ENCODE data around the gene RNASE1. TPM values are rescaled to one million over a fixed set of nuclear protein-coding genes. Genes with fewer than 3 reads are reported as not detected.

RNASE1 gene
- total RNA-seq, 6 experiments from 2014 or later: 20.1 to 106 (median 34.1) TPM

DNA sequence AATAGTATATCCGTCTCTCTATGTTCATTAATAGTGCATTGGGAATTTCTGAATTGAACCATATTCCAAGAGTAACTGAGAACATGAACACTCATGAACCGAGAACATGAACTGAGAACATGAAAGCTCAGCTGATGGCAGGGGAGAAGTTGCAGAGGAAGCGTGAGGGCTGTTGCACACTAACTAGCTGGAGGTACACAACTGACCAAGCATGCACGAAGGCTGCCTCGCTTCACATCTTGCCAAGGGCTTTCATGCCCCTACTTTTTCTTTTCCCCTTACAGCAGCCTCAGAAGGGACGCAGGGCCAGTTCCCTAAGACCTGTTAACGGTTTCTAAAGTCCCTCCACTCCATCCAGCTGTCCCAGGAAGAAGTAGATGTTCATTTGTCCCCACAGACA lies 4.3 kb downstream of the RNASE1 start:
- DNase-seq (no peak), ATAC-seq (peak in 2 of 4 donors; percentile 17 to 27)
- 67% methylated on average over 6 of the region's 7 CpGs for WGBS (ENCODE audit: insufficient coverage, low coverage, low lambda C conversion rate, missing lambda C conversion rate)
- H3K4me3 ChIP-seq: no peak overlapping the region
- no peaks in the 10 kb centered on the region for H3K9me3 ChIP-seq
- intact Hi-C loops (cut with DNase I): no loop called here
- peaks cover 0 to 7% (median 0%) of the 10 kb centered on the region in 4 donors for H3K4me1 ChIP-seq
- H3K36me3 ChIP-seq: no peaks in the 10 kb centered on the region
- H3K27me3 ChIP-seq: no peaks in the 10 kb centered on the region
- TF ChIP-seq POLR2A (IDR thresholded peaks at IDR 0.05) (no peak), CTCF (IDR thresholded peaks at IDR 0.05) (no peak)
- H3K27ac ChIP-seq: no peak overlapping the region

GRCh38 chr14:20797164-20797563 lies 5.5 kb downstream of the RNASE1 start:
- no peak for TF ChIP-seq POLR2A (IDR thresholded peaks at IDR 0.05)
- TF ChIP-seq CTCF (IDR thresholded peaks at IDR 0.05): no peak
- 88% methylated on average over 1 of the region's 1 CpG for WGBS (ENCODE audit: insufficient coverage, low coverage, low lambda C conversion rate, missing lambda C conversion rate)
- Histone ChIP-seq H3K9me3 (no peaks in the 10 kb centered on the region), H3K27ac (no peak overlapping the region), H3K4me3 (no peak overlapping the region), H3K36me3 (no peaks in the 10 kb centered on the region), H3K27me3 (no peaks in the 10 kb centered on the region), H3K4me1 (peaks cover 0 to 7% (median 0%) of the 10 kb centered on the region in 4 donors)
- ATAC-seq: no peak
- DNase-seq: no peak
- intact Hi-C loops (cut with DNase I): no loop called here

DNA sequence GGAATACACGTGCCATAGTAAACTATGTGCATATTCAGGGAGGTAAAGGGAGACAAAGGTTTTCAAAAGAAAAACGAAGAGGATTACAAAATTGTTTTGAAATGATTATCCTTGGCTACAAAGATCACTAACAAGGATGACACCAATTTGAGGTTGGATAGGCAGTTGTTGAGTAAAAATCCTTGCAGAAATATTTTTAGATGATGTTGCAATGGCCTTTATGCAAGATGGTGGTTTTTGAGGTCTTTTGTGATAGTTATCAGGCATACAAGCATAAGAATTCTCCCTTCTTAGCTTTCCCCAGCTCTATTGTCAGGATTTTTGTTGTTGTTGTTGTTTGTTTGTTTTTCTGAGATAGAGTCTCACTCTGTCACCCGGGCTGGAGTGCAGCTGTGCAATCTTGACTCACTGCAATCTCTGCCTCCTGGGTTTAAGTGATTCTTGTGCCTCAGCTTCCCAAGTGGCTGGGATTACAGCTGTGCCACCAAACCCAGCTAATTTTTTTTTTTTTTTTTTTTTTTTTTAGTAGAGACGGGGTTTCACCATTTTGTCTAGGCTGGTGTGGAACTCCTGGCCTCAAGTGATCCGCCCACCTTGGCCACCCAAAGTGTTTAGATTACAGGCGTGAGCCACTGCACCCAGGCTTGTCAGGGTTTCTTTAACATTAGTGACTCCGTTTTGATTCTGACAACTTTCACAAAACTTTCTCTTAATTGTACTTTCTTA lies 7.8 kb downstream of the RNASE1 start:
- Histone ChIP-seq H3K4me3 (no peak overlapping the region), H3K36me3 (no peaks in the 10 kb centered on the region), H3K9me3 (no peaks in the 10 kb centered on the region), H3K27ac (no peak overlapping the region), H3K4me1 (peaks cover 0 to 2% (median 0%) of the 10 kb centered on the region in 4 donors), H3K27me3 (no peaks in the 10 kb centered on the region)
- no peak for ATAC-seq
- TF ChIP-seq POLR2A (IDR thresholded peaks at IDR 0.05) (no peak), CTCF (IDR thresholded peaks at IDR 0.05) (no peak)
- DNase-seq: no peak
- 51% methylated on average over 7 of the region's 7 CpGs for WGBS (ENCODE audit: insufficient coverage, low coverage, low lambda C conversion rate, missing lambda C conversion rate)
- intact Hi-C loops (cut with DNase I): no loop called here

DNA sequence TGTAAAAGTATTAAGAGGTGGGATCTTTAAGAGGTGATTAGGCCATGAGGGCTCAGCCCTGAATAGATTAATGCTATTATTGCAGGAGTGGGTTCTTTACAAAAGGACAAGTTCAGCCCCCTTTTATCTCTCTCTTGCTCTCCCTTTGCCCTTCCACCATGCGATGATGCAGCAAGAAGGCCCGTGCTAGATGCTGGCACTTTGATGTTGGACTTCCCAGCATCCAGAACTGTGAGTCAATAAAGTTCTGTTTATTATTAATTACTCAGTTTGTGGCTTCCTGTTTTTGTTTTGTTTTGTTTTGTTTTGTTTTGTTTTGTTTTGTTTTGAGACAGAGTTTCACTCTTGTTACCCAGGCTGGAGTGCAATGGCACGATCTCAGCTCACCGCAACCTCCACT lies 10.1 kb downstream of the RNASE1 start:
- DNase-seq (no peak), ATAC-seq (no peak)
- no peaks in the 10 kb centered on the region for H3K9me3 ChIP-seq
- no peaks in the 10 kb centered on the region for H3K4me1 ChIP-seq
- H3K36me3 ChIP-seq: no peaks in the 10 kb centered on the region
- WGBS (ENCODE audit: insufficient coverage, low coverage, low lambda C conversion rate, missing lambda C conversion rate): 74% methylated on average over 4 of the region's 4 CpGs
- intact Hi-C loops (cut with DNase I): no loop called here
- H3K27me3 ChIP-seq: no peaks in the 10 kb centered on the region
- TF ChIP-seq POLR2A (IDR thresholded peaks at IDR 0.05): no peak
- H3K27ac ChIP-seq: no peak overlapping the region
- H3K4me3 ChIP-seq: no peak overlapping the region

DNA sequence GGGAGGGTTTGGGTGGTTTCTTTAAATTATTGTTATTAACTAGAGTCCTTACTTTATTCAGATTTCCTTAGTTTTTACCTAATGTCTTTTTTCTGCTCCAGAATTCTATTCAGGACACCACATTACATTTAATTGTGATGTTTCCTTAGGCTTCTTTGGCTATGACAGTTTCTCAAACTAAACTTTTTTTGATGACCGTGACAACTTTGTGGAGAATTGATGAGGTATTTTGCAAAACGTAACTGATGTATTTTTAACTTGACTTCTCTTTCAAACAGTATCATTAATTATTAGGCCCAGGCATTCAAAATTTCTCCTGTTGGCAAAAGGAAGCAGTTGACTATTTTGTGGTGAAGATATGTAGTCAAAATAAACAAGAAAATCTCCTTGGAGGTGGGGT lies 11.0 kb downstream of the RNASE1 start:
- Histone ChIP-seq H3K27ac (no peak overlapping the region), H3K27me3 (no peaks in the 10 kb centered on the region), H3K9me3 (no peaks in the 10 kb centered on the region), H3K36me3 (no peaks in the 10 kb centered on the region), H3K4me3 (no peak overlapping the region), H3K4me1 (no peaks in the 10 kb centered on the region)
- no peak for ATAC-seq
- no peak for DNase-seq
- intact Hi-C loops (cut with DNase I): no loop called here
- TF ChIP-seq CTCF (IDR thresholded peaks at IDR 0.05) (no peak), POLR2A (IDR thresholded peaks at IDR 0.05) (no peak)
- WGBS (ENCODE audit: insufficient coverage, low coverage, low lambda C conversion rate, missing lambda C conversion rate): 54% methylated on average over 2 of the region's 2 CpGs
